ENCODE measurements around the gene RASL11A.

DNA sequence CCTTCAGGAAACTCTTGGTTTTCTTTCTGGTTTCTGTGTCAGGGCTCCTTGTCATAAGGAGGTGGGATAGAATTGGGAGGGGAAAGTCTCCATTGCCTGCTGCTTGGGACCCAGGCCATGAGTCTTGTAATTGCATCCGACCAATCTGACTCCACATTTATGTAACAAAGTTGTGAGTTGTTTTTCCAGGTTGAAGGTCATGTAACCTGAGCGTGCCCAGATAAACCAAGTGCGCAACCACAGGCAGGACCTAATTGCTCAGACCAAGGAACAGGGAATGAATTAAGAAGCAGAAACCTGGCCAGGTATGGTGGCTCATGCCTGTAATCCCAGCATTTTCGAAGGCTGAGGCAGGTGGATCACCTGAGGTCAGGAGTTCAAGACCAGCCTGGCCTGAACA, 17.8 kb downstream of the RASL11A start:
- TF ChIP-seq, protein P1, sequence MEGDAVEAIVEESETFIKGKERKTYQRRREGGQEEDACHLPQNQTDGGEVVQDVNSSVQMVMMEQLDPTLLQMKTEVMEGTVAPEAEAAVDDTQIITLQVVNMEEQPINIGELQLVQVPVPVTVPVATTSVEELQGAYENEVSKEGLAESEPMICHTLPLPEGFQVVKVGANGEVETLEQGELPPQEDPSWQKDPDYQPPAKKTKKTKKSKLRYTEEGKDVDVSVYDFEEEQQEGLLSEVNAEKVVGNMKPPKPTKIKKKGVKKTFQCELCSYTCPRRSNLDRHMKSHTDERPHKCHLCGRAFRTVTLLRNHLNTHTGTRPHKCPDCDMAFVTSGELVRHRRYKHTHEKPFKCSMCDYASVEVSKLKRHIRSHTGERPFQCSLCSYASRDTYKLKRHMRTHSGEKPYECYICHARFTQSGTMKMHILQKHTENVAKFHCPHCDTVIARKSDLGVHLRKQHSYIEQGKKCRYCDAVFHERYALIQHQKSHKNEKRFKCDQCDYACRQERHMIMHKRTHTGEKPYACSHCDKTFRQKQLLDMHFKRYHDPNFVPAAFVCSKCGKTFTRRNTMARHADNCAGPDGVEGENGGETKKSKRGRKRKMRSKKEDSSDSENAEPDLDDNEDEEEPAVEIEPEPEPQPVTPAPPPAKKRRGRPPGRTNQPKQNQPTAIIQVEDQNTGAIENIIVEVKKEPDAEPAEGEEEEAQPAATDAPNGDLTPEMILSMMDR (conservative IDR thresholded peaks at IDR 0.05; ENCODE audit: low read length) = no peak
- TF ChIP-seq EZH2phosphoT487 (IDR thresholded peaks at IDR 0.05; ENCODE audit: borderline replicate concordance) = no peak
